ENCODE results near the gene PLCB4.

The PLCB4 gene

GRCh38 chr20:9130521-9130920 lies 61.6 kb downstream of the PLCB4 start:
- Histone ChIP-seq H3K79me2 (ENCODE audit: insufficient read depth, low read length) (no peaks in the 10 kb centered on the region), H2AFZ (ENCODE audit: low read length) (no peak overlapping the region), H3K27me3 (ENCODE audit: insufficient read depth, low read length, poor library complexity, severe bottlenecking) (no peaks in the 10 kb centered on the region), H3F3A (ENCODE audit: low read depth) (no peaks in the 10 kb centered on the region), H3K4me1 (ENCODE audit: insufficient read depth, low read length, poor library complexity, severe bottlenecking) (no peaks in the 10 kb centered on the region), H3K9me2 (replicated peaks; ENCODE audit: low read depth, low read length) (no peaks in the 10 kb centered on the region), H3K9me3 (ENCODE audit: insufficient read depth, low read depth, low read length) (no peaks in the 10 kb centered on the region; the same call in 1 of the 2 replicates), H3K4me2 (ENCODE audit: low read depth, low read length, poor library complexity, severe bottlenecking) (no peak overlapping the region), H3K36me3 (ENCODE audit: insufficient read depth, low read length) (no peaks in the 10 kb centered on the region), H3K9ac (ENCODE audit: low read depth, low read length, poor library complexity, severe bottlenecking) (no peak overlapping the region), H4K20me1 (ENCODE audit: insufficient read depth, low read length, poor library complexity, severe bottlenecking) (no peaks in the 10 kb centered on the region), H3K4me3 (ENCODE audit: low read length, poor library complexity, severe bottlenecking) (no peak overlapping the region)
- TF ChIP-seq CTCF (conservative IDR thresholded peaks at IDR 0.05; ENCODE audit: low read length) (no peak), EZH2phosphoT487 (IDR thresholded peaks at IDR 0.05; ENCODE audit: borderline replicate concordance) (no peak)

- H3K79me2 ChIP-seq (ENCODE audit: insufficient read depth, low read length), result no peaks in the 10 kb centered on the region
- H3K9me3 ChIP-seq (ENCODE audit: insufficient read depth, low read depth, low read length), result no peaks in the 10 kb centered on the region; the same call in 1 of the 2 replicates
- peaks cover 10% of the 10 kb centered on the region for H3K4me1 ChIP-seq (ENCODE audit: insufficient read depth, low read length, poor library complexity, severe bottlenecking)
- H4K20me1 ChIP-seq (ENCODE audit: insufficient read depth, low read length, poor library complexity, severe bottlenecking), result no peaks in the 10 kb centered on the region
- H3K4me2 ChIP-seq (ENCODE audit: low read depth, low read length, poor library complexity, severe bottlenecking), result no peak overlapping the region
- H3F3A ChIP-seq (ENCODE audit: low read depth), result no peaks in the 10 kb centered on the region
- no peak overlapping the region for H3K4me3 ChIP-seq (ENCODE audit: low read length, poor library complexity, severe bottlenecking)
- H3K27me3 ChIP-seq (ENCODE audit: insufficient read depth, low read length, poor library complexity, severe bottlenecking), result no peaks in the 10 kb centered on the region
- H3K9ac ChIP-seq (ENCODE audit: low read depth, low read length, poor library complexity, severe bottlenecking), result no peak overlapping the region
- TF ChIP-seq CTCF (conservative IDR thresholded peaks at IDR 0.05; ENCODE audit: low read length) (no peak), EZH2phosphoT487 (IDR thresholded peaks at IDR 0.05; ENCODE audit: borderline replicate concordance) (no peak)
- no peaks in the 10 kb centered on the region for H3K36me3 ChIP-seq (ENCODE audit: insufficient read depth, low read length)
- no peak overlapping the region for H2AFZ ChIP-seq (ENCODE audit: low read length)
- H3K9me2 ChIP-seq (replicated peaks; ENCODE audit: low read depth, low read length), result no peaks in the 10 kb centered on the region
These were observed 63.0 kb downstream of the PLCB4 start for GRCh38 chr20:9131841-9132240.

- H3K9me2 ChIP-seq (replicated peaks; ENCODE audit: low read depth, low read length), result no peaks in the 10 kb centered on the region
- H3K9ac ChIP-seq (ENCODE audit: low read depth, low read length, poor library complexity, severe bottlenecking), result no peak overlapping the region
- H3K36me3 ChIP-seq (ENCODE audit: insufficient read depth, low read length), result no peaks in the 10 kb centered on the region
- no peak overlapping the region for H2AFZ ChIP-seq (ENCODE audit: low read length)
- H3K27me3 ChIP-seq (ENCODE audit: insufficient read depth, low read length, poor library complexity, severe bottlenecking), result no peaks in the 10 kb centered on the region
- TF ChIP-seq CTCF (conservative IDR thresholded peaks at IDR 0.05; ENCODE audit: low read length) (no peak), EZH2phosphoT487 (IDR thresholded peaks at IDR 0.05; ENCODE audit: borderline replicate concordance) (no peak)
- H3K4me1 ChIP-seq (ENCODE audit: insufficient read depth, low read length, poor library complexity, severe bottlenecking), result peaks cover 15% of the 10 kb centered on the region
- no peaks in the 10 kb centered on the region for H3F3A ChIP-seq (ENCODE audit: low read depth)
- no peak overlapping the region for H3K4me2 ChIP-seq (ENCODE audit: low read depth, low read length, poor library complexity, severe bottlenecking)
- H3K79me2 ChIP-seq (ENCODE audit: insufficient read depth, low read length), result no peaks in the 10 kb centered on the region
- no peaks in the 10 kb centered on the region for H4K20me1 ChIP-seq (ENCODE audit: insufficient read depth, low read length, poor library complexity, severe bottlenecking)
- H3K4me3 ChIP-seq (ENCODE audit: low read length, poor library complexity, severe bottlenecking), result no peak overlapping the region
- H3K9me3 ChIP-seq (ENCODE audit: insufficient read depth, low read depth, low read length), result no peaks in the 10 kb centered on the region; the same call in 1 of the 2 replicates
These were observed 65.5 kb downstream of the PLCB4 start for GRCh38 chr20:9134346-9134745.
